HL-60 (cell line): ENCODE measurements around the gene MAGI3.

Experiments used
- DNase-seq, 2 experiments: peaks; one replicate each; pipeline ENCODE4 v3.0.0-alpha.2; 2010 to 2020; ENCODE audit warnings: low read depth in 1 of 2, low spot score in 1 of 2
- H3K27ac ChIP-seq: fragments of 250-450 bp; sonication (Bioruptor Pico); replicated peaks from 2 replicates; pipeline ENCODE4 v1.5.1; 2020; ENCODE audit warnings: mild to moderate bottlenecking, moderate library complexity
- H3K27me3 ChIP-seq: fragments of 250-450 bp; sonication (Bioruptor Pico); 2 replicates; pipeline ENCODE4 v1.5.1; 2021; ENCODE audit warnings: mild to moderate bottlenecking, moderate library complexity; ENCODE audit not compliant: insufficient read depth, poor library complexity, severe bottlenecking
- H3K4me3 ChIP-seq: replicated peaks from 2 replicates; pipeline ENCODE4 v1.5.1; 2011; ENCODE audit warnings: mild to moderate bottlenecking, control low read depth, low read length; ENCODE audit not compliant: insufficient read depth
- CTCF ChIP-seq: IDR thresholded peaks from one replicate; pipeline ENCODE4 v1.5.1; 2011; ENCODE audit warnings: low read length, control low read depth, inconsistent platforms; ENCODE audit not compliant: insufficient read depth
- GABPA ChIP-seq: IDR thresholded peaks from 2 replicates; pipeline ENCODE4 v1.6.1; 2012; ENCODE audit warnings: low read depth
- POLR2AphosphoS5 ChIP-seq: IDR thresholded peaks from 2 replicates; pipeline ENCODE4 v1.6.1; 2012; ENCODE audit warnings: low read depth
- REST ChIP-seq: IDR thresholded peaks from 2 replicates; pipeline ENCODE4 v1.6.1; 2012; ENCODE audit warnings: low read depth; ENCODE audit not compliant: insufficient replicate concordance
- SPI1 ChIP-seq: IDR thresholded peaks from 2 replicates; pipeline ENCODE4 v1.6.1; 2012; ENCODE audit warnings: low read depth, mild to moderate bottlenecking, borderline replicate concordance

The MAGI3 gene

GRCh38 chr1:113423826-113424225 lies 33.5 kb downstream of the MAGI3 start:
- H3K27ac ChIP-seq, result no peak overlapping the region
- H3K4me3 ChIP-seq, result no peak overlapping the region
- TF ChIP-seq POLR2AphosphoS5 (no peak), SPI1 (no peak), CTCF (no peak), GABPA (no peak), REST (no peak)
- no peak for DNase-seq
- H3K27me3 ChIP-seq, result no peaks in the 10 kb centered on the region

- Histone ChIP-seq H3K27ac (no peak overlapping the region), H3K27me3 (no peaks in the 10 kb centered on the region), H3K4me3 (no peak overlapping the region)
- TF ChIP-seq POLR2AphosphoS5 (no peak), CTCF (no peak), REST (no peak), SPI1 (no peak), GABPA (no peak)
- no peak for DNase-seq
These were observed 39.3 kb downstream of the MAGI3 start for GRCh38 chr1:113429461-113430153.

- TF ChIP-seq SPI1 (no peak), POLR2AphosphoS5 (no peak), CTCF (no peak), GABPA (no peak), REST (no peak)
These were observed 42.9 kb downstream of the MAGI3 start for GRCh38 chr1:113433184-113433583.

More at GRCh38 chr1:113433184-113433583, 42.9 kb downstream of the MAGI3 start:
- no peak for DNase-seq
- Histone ChIP-seq H3K27ac (no peak overlapping the region), H3K27me3 (no peaks in the 10 kb centered on the region), H3K4me3 (no peak overlapping the region)
